ENCODE results near the gene PFKFB2.
A peak's percentile ranks its signal among the peaks of the same experiment; 100 is the strongest.

The PFKFB2 gene

GRCh38 chr1:207047505-207047904, 5.6 kb upstream of the PFKFB2 start:
- TF ChIP-seq CTCF (IDR thresholded peaks at IDR 0.05; ENCODE audit: low read depth, low read length, missing control alignments) = no peak
- H3K4me3 ChIP-seq (ENCODE audit: low read depth, low read length) = no peak overlapping the region
- in situ Hi-C loops (cut with HindIII; ENCODE audit: low sequenced_read_pairs) = no loop called here
- no peak for DNase-seq (ENCODE audit: low read depth)

- no peak for TF ChIP-seq CTCF (IDR thresholded peaks at IDR 0.05; ENCODE audit: low read depth, low read length, missing control alignments)
- in situ Hi-C loops (cut with HindIII; ENCODE audit: low sequenced_read_pairs) = no loop called here
Observed at GRCh38 chr1:207048041-207048440, 5.0 kb upstream of the PFKFB2 start.

GRCh38 chr1:207049054-207049453, 4.0 kb upstream of the PFKFB2 start:
- H3K4me3 ChIP-seq (ENCODE audit: low read depth, low read length) = no peak overlapping the region
- in situ Hi-C loops (cut with HindIII; ENCODE audit: low sequenced_read_pairs) = no loop called here
- no peak for DNase-seq (ENCODE audit: low read depth)
- TF ChIP-seq CTCF (IDR thresholded peaks at IDR 0.05; ENCODE audit: low read depth, low read length, missing control alignments) = no peak

More at GRCh38 chr1:207048041-207048440, 5.0 kb upstream of the PFKFB2 start:
- DNase-seq (ENCODE audit: low read depth) = no peak
- H3K4me3 ChIP-seq (ENCODE audit: low read depth, low read length) = no peak overlapping the region

- H3K4me3 ChIP-seq (ENCODE audit: low read depth, low read length) = peak overlapping the region; percentile 99
- TF ChIP-seq CTCF (IDR thresholded peaks at IDR 0.05; ENCODE audit: low read depth, low read length, missing control alignments) = no peak
- DNase-seq (ENCODE audit: low read depth) = no peak
- in situ Hi-C loops (cut with HindIII; ENCODE audit: low sequenced_read_pairs) = no loop called here
Observed at GRCh38 chr1:207049514-207049913, 3.6 kb upstream of the PFKFB2 start.

GRCh38 chr1:207049974-207050391, 3.1 kb upstream of the PFKFB2 start:
- peak; percentile 13 for DNase-seq (ENCODE audit: low read depth)
- in situ Hi-C loops (cut with HindIII; ENCODE audit: low sequenced_read_pairs) = no loop called here
- TF ChIP-seq CTCF (IDR thresholded peaks at IDR 0.05; ENCODE audit: low read depth, low read length, missing control alignments) = peak; percentile 85
- peak overlapping the region; percentile 99 for H3K4me3 ChIP-seq (ENCODE audit: low read depth, low read length)

GRCh38 chr1:207050480-207051190, 2.4 kb upstream of the PFKFB2 start:
- peak overlapping the region; percentile 99 for H3K4me3 ChIP-seq (ENCODE audit: low read depth, low read length)
- in situ Hi-C loops (cut with HindIII; ENCODE audit: low sequenced_read_pairs) = no loop called here
- DNase-seq (ENCODE audit: low read depth) = peak; percentile 83
- TF ChIP-seq CTCF (IDR thresholded peaks at IDR 0.05; ENCODE audit: low read depth, low read length, missing control alignments) = peak; percentile 5

Data from astrocyte of the cerebellum (primary cell).